Measurements from ENCODE around the gene CLK4. TPM values are rescaled to one million over a fixed set of nuclear protein-coding genes. Genes with fewer than 3 reads are reported as not detected.

Gene CLK4
- total RNA-seq, 1 donor from 2014 or later, result 25.6 TPM

DNA sequence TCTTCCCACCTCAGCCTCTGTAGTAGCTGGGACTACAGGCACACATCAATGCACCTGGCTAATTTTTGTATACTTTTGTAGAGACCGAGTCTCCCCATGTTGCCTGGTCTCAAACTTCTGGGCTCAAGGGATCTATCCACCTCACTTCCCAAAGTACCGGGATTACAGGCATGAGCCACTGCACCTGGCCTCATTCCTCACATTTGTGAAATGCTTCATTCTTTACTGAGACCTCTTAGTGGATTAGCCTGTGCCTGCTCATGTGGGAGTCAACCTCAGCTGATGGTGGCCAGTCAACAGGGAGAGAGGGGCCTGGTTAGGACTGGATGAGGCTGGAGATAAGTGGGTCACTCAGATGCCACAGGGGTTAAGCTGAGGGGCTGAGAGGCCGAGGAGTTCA lies 37.3 kb upstream of the CLK4 start:
- peaks cover 0 to 4% (median 4%) of the 10 kb centered on the region in 3 donors for H3K9me3 ChIP-seq (ENCODE audit: control insufficient read depth in 3 of 3, low read length in 3 of 3)
- H3K36me3 ChIP-seq (ENCODE audit: control insufficient read depth in 3 of 3, insufficient read depth in 3 of 3, low read length in 3 of 3), result no peaks in the 10 kb centered on the region
- no peak overlapping the region for H3K9ac ChIP-seq (ENCODE audit: low read depth in 1 of 3, low read length in 3 of 3)
- no peaks in the 10 kb centered on the region for H3K4me1 ChIP-seq (ENCODE audit: control insufficient read depth in 3 of 3, insufficient read depth in 3 of 3, low read length in 3 of 3)
- H3K27me3 ChIP-seq (ENCODE audit: control insufficient read depth in 3 of 3, insufficient read depth in 3 of 3, low read length in 3 of 3), result peaks cover 0 to 8% (median 0%) of the 10 kb centered on the region in 3 donors
- H3K4me3 ChIP-seq (ENCODE audit: low read length in 3 of 3), result no peak overlapping the region
- H3K27ac ChIP-seq (ENCODE audit: low read depth, low read length), result no peak overlapping the region

DNA sequence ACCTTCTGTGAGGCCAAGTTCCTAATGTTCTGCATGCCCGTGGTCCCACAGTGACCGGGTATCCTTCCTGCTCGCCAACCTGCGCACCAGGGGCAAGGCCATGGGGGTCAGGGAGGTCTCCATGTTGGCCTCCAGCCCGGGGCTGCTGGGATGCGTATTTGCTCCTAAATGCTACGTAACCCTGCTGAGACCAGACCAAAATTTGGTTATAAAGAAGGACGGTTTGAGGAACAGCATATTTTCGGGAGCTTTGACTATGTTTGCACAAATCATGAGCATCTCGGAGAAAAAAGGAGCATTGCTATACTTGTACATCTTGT lies 35.7 kb upstream of the CLK4 start:
- H3K9ac ChIP-seq (ENCODE audit: low read depth in 1 of 3, low read length in 3 of 3), result no peak overlapping the region

DNA sequence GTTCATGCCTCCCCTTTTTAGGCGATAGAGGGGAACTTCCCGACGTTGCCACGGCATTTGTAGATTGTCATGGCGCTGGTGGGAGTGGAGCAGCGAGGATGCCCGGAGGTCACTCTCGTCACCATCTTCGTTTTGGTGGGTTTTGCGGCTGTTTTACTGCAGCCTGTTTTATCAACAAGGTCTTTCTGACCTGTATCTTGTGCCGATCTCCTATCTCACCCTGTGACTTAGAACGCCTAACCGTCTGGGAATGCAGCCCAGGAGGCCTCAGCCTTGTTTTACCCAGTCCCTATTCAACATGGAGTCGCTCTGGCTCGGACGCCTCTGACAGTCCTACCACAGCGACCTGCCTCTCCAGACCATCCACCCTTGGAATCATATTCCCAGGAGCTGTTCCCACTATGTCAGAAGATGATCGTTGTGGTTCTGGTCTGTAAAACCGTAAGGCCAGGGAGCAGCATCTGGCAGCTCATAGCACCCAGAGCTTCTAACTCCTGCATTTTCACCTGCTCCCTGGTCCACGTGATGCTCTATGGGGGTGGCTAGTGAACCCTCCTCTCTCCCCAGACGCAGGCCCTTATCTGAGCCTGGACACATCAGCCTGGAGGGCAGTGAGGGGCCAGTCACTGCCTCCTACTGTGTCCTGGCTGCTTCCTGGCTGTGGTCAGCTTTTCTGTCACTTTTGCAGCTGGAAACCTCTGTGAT lies 35.1 kb upstream of the CLK4 start:
- Histone ChIP-seq H3K4me3 (ENCODE audit: low read length in 3 of 3) (no peak overlapping the region), H3K36me3 (ENCODE audit: control insufficient read depth in 3 of 3, insufficient read depth in 3 of 3, low read length in 3 of 3) (no peaks in the 10 kb centered on the region), H3K9me3 (ENCODE audit: control insufficient read depth in 3 of 3, low read length in 3 of 3) (peaks cover 0 to 3% (median 2%) of the 10 kb centered on the region in 3 donors), H3K27me3 (ENCODE audit: control insufficient read depth in 3 of 3, insufficient read depth in 3 of 3, low read length in 3 of 3) (peaks cover 0 to 13% (median 4%) of the 10 kb centered on the region in 3 donors), H3K4me1 (ENCODE audit: control insufficient read depth in 3 of 3, insufficient read depth in 3 of 3, low read length in 3 of 3) (no peaks in the 10 kb centered on the region), H3K27ac (ENCODE audit: low read depth, low read length) (no peak overlapping the region), H3K9ac (ENCODE audit: low read depth in 1 of 3, low read length in 3 of 3) (no peak overlapping the region)

More for the DNA sequence above, 35.7 kb upstream of the CLK4 start:
- no peak overlapping the region for H3K27ac ChIP-seq (ENCODE audit: low read depth, low read length)
- no peaks in the 10 kb centered on the region for H3K4me1 ChIP-seq (ENCODE audit: control insufficient read depth in 3 of 3, insufficient read depth in 3 of 3, low read length in 3 of 3)
- peaks cover 0 to 4% (median 3%) of the 10 kb centered on the region in 3 donors for H3K9me3 ChIP-seq (ENCODE audit: control insufficient read depth in 3 of 3, low read length in 3 of 3)
- H3K27me3 ChIP-seq (ENCODE audit: control insufficient read depth in 3 of 3, insufficient read depth in 3 of 3, low read length in 3 of 3), result peaks cover 0 to 12% (median 3%) of the 10 kb centered on the region in 3 donors
- no peak overlapping the region for H3K4me3 ChIP-seq (ENCODE audit: low read length in 3 of 3)
- no peaks in the 10 kb centered on the region for H3K36me3 ChIP-seq (ENCODE audit: control insufficient read depth in 3 of 3, insufficient read depth in 3 of 3, low read length in 3 of 3)

DNA sequence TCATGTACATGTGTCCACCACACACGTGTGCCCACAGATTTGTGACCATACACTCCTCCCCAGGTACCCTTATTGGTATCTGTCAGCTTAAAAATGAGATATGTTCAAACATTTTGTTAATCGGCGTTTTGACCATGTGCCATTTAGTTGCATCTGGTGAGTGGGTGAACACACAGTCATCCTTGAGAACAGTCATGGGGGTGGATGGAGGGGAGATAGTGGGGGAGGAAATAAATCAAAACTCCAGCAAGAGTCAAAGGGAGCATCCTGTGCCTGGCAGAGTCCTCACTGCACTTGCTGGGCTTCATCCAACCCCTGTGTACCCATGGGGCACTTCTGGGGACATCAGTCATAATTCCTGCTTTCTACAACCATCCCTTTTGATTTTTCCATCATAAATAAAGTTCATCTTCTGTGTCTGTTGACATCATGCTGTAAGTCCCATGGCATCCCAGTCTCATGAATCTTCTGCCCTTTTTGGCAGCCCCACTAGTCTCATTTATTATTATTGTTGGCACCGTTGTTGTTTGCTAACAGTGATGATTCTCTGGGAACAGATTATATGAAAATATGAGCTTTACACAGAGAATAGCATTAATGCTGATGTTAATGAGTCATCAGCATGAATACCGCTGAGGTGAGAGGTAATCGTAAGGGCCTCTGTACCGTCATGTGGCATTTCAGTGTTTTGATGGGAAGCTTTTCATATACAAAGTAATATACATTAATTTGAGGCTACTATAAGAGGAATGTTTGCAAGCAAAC lies 24.4 kb upstream of the CLK4 start:
- Histone ChIP-seq H3K9ac (ENCODE audit: low read depth in 1 of 3, low read length in 3 of 3) (no peak overlapping the region), H3K27me3 (ENCODE audit: control insufficient read depth in 3 of 3, insufficient read depth in 3 of 3, low read length in 3 of 3) (peaks cover 0 to 6% (median 0%) of the 10 kb centered on the region in 3 donors), H3K4me1 (ENCODE audit: control insufficient read depth in 3 of 3, insufficient read depth in 3 of 3, low read length in 3 of 3) (no peaks in the 10 kb centered on the region), H3K36me3 (ENCODE audit: control insufficient read depth in 3 of 3, insufficient read depth in 3 of 3, low read length in 3 of 3) (no peaks in the 10 kb centered on the region), H3K27ac (ENCODE audit: low read depth, low read length) (no peak overlapping the region), H3K4me3 (ENCODE audit: low read length in 3 of 3) (no peak overlapping the region), H3K9me3 (ENCODE audit: control insufficient read depth in 3 of 3, low read length in 3 of 3) (no peaks in the 10 kb centered on the region)

DNA sequence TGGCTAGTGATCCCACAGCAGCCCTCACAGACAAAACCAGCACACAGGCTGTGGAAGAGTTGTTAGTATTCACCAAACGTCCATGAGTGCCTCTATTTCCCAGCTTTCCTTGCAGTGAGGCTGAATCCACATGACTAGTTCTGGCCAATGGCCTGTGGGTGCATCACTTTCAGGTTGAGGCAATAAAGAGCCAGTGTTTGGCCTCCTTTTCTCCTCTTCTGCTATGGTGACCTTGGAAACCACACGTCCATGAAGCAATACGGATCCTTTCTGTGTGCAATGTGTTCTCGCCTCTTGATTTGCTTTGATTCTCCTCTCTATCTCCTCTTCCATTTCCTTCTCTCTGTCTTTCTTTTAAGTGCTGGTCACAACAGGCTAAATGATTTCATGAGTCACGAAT lies 23.4 kb upstream of the CLK4 start:
- no peaks in the 10 kb centered on the region for H3K9me3 ChIP-seq (ENCODE audit: control insufficient read depth in 3 of 3, low read length in 3 of 3)
- H3K27me3 ChIP-seq (ENCODE audit: control insufficient read depth in 3 of 3, insufficient read depth in 3 of 3, low read length in 3 of 3), result no peaks in the 10 kb centered on the region
- H3K9ac ChIP-seq (ENCODE audit: low read depth in 1 of 3, low read length in 3 of 3), result no peak overlapping the region
- H3K27ac ChIP-seq (ENCODE audit: low read depth, low read length), result no peak overlapping the region
- H3K36me3 ChIP-seq (ENCODE audit: control insufficient read depth in 3 of 3, insufficient read depth in 3 of 3, low read length in 3 of 3), result no peaks in the 10 kb centered on the region
- no peak overlapping the region for H3K4me3 ChIP-seq (ENCODE audit: low read length in 3 of 3)
- H3K4me1 ChIP-seq (ENCODE audit: control insufficient read depth in 3 of 3, insufficient read depth in 3 of 3, low read length in 3 of 3), result no peaks in the 10 kb centered on the region

DNA sequence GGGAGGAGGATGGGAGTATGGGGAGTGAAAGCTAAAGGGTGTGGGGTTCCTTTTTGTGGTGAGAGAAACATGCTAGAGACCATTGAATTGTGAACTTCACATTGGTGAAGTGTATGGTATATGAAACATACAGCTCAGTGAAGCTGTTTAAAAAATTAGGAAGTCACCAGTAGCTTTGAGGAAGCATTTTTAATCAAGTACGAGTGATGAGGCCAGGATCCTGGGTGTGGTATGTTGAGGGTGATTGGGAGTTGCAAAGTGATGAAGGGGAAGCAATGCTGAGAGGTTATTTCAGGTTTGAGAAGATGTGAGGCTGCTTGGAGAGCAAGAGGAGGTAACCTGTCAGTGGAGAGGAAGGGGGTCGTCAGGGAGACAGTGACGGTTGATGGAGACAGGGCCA lies 22.7 kb upstream of the CLK4 start:
- Histone ChIP-seq H3K27me3 (ENCODE audit: control insufficient read depth in 3 of 3, insufficient read depth in 3 of 3, low read length in 3 of 3) (peaks cover 0 to 4% (median 0%) of the 10 kb centered on the region in 3 donors), H3K36me3 (ENCODE audit: control insufficient read depth in 3 of 3, insufficient read depth in 3 of 3, low read length in 3 of 3) (no peaks in the 10 kb centered on the region), H3K4me1 (ENCODE audit: control insufficient read depth in 3 of 3, insufficient read depth in 3 of 3, low read length in 3 of 3) (no peaks in the 10 kb centered on the region), H3K9me3 (ENCODE audit: control insufficient read depth in 3 of 3, low read length in 3 of 3) (no peaks in the 10 kb centered on the region), H3K9ac (ENCODE audit: low read depth in 1 of 3, low read length in 3 of 3) (no peak overlapping the region), H3K27ac (ENCODE audit: low read depth, low read length) (no peak overlapping the region), H3K4me3 (ENCODE audit: low read length in 3 of 3) (no peak overlapping the region)

DNA sequence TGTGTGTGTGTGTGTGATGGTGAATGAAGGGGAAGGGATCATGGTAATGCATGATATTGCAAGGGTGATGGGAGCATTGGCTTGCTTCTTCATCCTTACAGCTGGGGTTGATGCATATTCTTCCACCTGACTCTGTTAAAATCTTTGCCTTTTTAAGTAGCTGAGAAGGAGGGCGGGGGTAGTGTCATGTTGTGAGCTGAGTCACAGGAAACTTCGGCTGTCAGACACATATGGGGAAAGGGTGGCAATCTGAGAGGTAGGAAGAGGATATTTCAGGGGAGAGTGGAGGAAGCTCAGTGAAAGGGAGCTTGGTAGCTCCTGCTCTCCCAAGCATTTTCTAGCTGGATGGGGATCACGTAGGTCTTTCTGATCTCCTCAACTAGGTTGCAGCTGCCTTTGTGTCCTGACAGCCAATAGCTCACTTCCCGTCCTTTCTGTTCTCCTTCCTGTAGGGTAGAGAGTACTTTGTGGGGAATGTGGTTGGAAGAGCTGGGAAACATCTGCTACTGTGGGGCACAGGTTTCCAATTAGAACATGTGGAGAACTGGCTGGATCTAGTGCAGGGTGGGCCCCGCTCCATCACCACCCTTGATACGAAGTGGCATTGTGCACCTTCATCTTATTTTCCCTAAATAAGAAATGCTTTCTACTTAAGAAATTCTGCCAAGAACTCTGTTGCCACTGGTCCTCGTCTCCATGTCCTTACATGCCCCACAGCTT lies 18.1 kb upstream of the CLK4 start:
- peaks cover 0 to 4% (median 3%) of the 10 kb centered on the region in 3 donors for H3K9me3 ChIP-seq (ENCODE audit: control insufficient read depth in 3 of 3, low read length in 3 of 3)
- no peak overlapping the region for H3K9ac ChIP-seq (ENCODE audit: low read depth in 1 of 3, low read length in 3 of 3)
- H3K27ac ChIP-seq (ENCODE audit: low read depth, low read length), result no peak overlapping the region
- peaks cover 0 to 4% (median 0%) of the 10 kb centered on the region in 3 donors for H3K27me3 ChIP-seq (ENCODE audit: control insufficient read depth in 3 of 3, insufficient read depth in 3 of 3, low read length in 3 of 3)
- no peaks in the 10 kb centered on the region for H3K36me3 ChIP-seq (ENCODE audit: control insufficient read depth in 3 of 3, insufficient read depth in 3 of 3, low read length in 3 of 3)
- H3K4me3 ChIP-seq (ENCODE audit: low read length in 3 of 3), result no peak overlapping the region
- no peaks in the 10 kb centered on the region for H3K4me1 ChIP-seq (ENCODE audit: control insufficient read depth in 3 of 3, insufficient read depth in 3 of 3, low read length in 3 of 3)

DNA sequence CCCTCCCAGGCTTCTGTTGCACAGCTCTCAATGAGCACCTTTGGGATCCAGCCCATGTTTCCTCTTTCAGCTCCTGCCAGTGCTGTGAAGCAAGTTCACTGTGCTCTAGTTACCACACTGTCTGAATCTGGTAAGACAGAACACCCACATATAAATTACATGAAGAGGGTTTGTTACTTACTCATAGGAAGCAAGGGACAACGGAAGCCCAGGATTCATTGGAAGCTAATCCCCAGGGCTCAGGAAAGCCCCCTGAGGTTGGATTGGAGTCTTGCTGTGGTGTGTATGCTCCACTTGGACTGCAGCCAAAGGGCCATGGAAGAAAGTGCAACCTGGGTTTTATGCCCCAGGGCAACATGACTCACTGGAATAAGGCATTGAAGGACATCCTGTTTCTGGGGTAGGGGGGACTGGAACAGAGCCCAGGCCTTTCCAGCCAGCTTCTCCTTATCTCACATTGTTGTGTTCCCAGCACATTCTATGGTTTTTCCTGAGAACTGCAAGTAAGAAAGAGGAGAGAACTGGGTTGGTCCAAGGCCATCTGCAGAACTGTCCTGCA lies 15.6 kb upstream of the CLK4 start:
- Histone ChIP-seq H3K9ac (ENCODE audit: low read depth in 1 of 3, low read length in 3 of 3) (no peak overlapping the region), H3K4me3 (ENCODE audit: low read length in 3 of 3) (no peak overlapping the region), H3K36me3 (ENCODE audit: control insufficient read depth in 3 of 3, insufficient read depth in 3 of 3, low read length in 3 of 3) (no peaks in the 10 kb centered on the region), H3K9me3 (ENCODE audit: control insufficient read depth in 3 of 3, low read length in 3 of 3) (peaks cover 0 to 4% (median 3%) of the 10 kb centered on the region in 3 donors), H3K27me3 (ENCODE audit: control insufficient read depth in 3 of 3, insufficient read depth in 3 of 3, low read length in 3 of 3) (peaks cover 0 to 4% (median 0%) of the 10 kb centered on the region in 3 donors), H3K4me1 (ENCODE audit: control insufficient read depth in 3 of 3, insufficient read depth in 3 of 3, low read length in 3 of 3) (no peaks in the 10 kb centered on the region), H3K27ac (ENCODE audit: low read depth, low read length) (no peak overlapping the region)

DNA sequence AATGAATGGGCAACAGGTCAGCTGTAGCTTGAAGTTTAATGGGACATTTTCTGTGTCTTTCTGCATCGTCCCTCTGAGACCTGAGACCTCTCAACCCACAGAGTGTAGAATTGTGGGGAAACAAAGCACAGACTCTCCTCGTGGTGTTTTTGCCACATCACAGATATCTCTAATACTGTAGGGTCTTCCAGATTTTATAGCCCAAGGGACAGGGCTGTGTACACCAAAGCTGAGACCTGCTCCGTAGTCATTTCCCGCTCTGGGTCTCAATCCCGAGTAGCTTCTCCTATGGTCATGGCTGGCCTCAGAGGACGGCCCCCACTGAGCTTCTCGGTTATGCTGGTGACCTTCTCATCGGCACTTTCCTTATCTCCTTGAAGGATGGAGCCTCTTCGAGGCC lies 14.9 kb upstream of the CLK4 start:
- Histone ChIP-seq H3K27ac (ENCODE audit: low read depth, low read length) (no peak overlapping the region), H3K4me3 (ENCODE audit: low read length in 3 of 3) (no peak overlapping the region), H3K36me3 (ENCODE audit: control insufficient read depth in 3 of 3, insufficient read depth in 3 of 3, low read length in 3 of 3) (no peaks in the 10 kb centered on the region), H3K4me1 (ENCODE audit: control insufficient read depth in 3 of 3, insufficient read depth in 3 of 3, low read length in 3 of 3) (no peaks in the 10 kb centered on the region), H3K9me3 (ENCODE audit: control insufficient read depth in 3 of 3, low read length in 3 of 3) (peaks cover 0 to 4% (median 3%) of the 10 kb centered on the region in 3 donors), H3K9ac (ENCODE audit: low read depth in 1 of 3, low read length in 3 of 3) (no peak overlapping the region), H3K27me3 (ENCODE audit: control insufficient read depth in 3 of 3, insufficient read depth in 3 of 3, low read length in 3 of 3) (peaks cover 0 to 4% (median 0%) of the 10 kb centered on the region in 3 donors)
